Upper lobe of left lung (tissue), 6 donors: ENCODE data around the gene BTBD7. TPM values are rescaled to one million over a fixed set of nuclear protein-coding genes. Genes with fewer than 3 reads are reported as not detected.

Source experiments
- ATAC-seq, 2 donors: fragments of 200-7000 bp; cut with Tn5 transposase; one replicate each; pipeline ENCODE4 v1.9.1; 2022; ENCODE audit warnings: mild to moderate bottlenecking in 2 of 2, moderate library complexity in 2 of 2; ENCODE audit not compliant: low FRiP score in 2 of 2
- DNase-seq, 2 donors: peaks; one replicate each; pipeline ENCODE4 v3.0.0-alpha.2; 2019 to 2020
- H3K27ac ChIP-seq, 4 donors: fragments of 200-600 bp; sonication (generic); one replicate each; pipeline ENCODE4 v1.5.1; 2016 to 2019
- H3K27me3 ChIP-seq, 4 donors: fragments of 200-600 bp; sonication (generic); one replicate each; pipeline ENCODE4 v1.5.1; 2017 to 2019
- H3K36me3 ChIP-seq, 4 donors: fragments of 200-600 bp; sonication (generic); one replicate each; pipeline ENCODE4 v1.5.1; 2016 to 2019
- H3K4me1 ChIP-seq, 4 donors: fragments of 200-600 bp; sonication (generic); one replicate each; pipeline ENCODE4 v1.5.1; 2018 to 2019
- H3K4me3 ChIP-seq, 4 donors: fragments of 200-600 bp; sonication (generic); one replicate each; pipeline ENCODE4 v1.5.1; 2017 to 2019; ENCODE audit warnings: mild to moderate bottlenecking in 2 of 4, moderate library complexity in 1 of 4
- H3K9me3 ChIP-seq, 4 donors: fragments of 200-600 bp; sonication (generic); one replicate each; pipeline ENCODE4 v1.5.1; 2018 to 2019
- CTCF ChIP-seq, 6 experiments: fragments of 450-650 bp in 4 of 6; fragments of 200-600 bp in 2 of 6; sonication (generic) in 2 of 6; IDR thresholded peaks; one replicate each; pipeline ENCODE4 v1.5.1; 2016 to 2019; ENCODE audit warnings: antibody characterized with exemption in 6 of 6
- EP300 ChIP-seq, 4 donors: sonication (generic); formaldehyde crosslinking; IDR thresholded peaks; one replicate each; pipeline ENCODE4 v1.5.1; 2017; ENCODE audit warnings: antibody characterized with exemption in 4 of 4, control low read depth in 2 of 4
- POLR2A ChIP-seq, 4 donors: fragments of 450-650 bp; IDR thresholded peaks; one replicate each; pipeline ENCODE4 v1.5.1; 2016 to 2017; ENCODE audit warnings: antibody characterized with exemption in 4 of 4, mild to moderate bottlenecking in 2 of 4
- POLR2AphosphoS5 ChIP-seq, 2 donors: sonication (generic); formaldehyde crosslinking; IDR thresholded peaks; one replicate each; pipeline ENCODE4 v1.5.1; 2017; ENCODE audit warnings: antibody characterized with exemption in 2 of 2
- WGBS, 2 donors: methylation state at CpG; one replicate each; pipeline ENCODE4 v1.1.5; 2017 to 2018; 5-methylcytosine and 5-hydroxymethylcytosine counted together
- total RNA-seq, 6 donors: library from RNA; depleted of rRNA in 4 of 6; stranded (reverse); fragments of >200 nt in 4 of 6; gene quantifications; one replicate each; pipeline versions ENCODE4 v1.1.0 to v1.2.1, GENCODE V29; 2016 to 2021
- donor health status: DM: no; HTN: no; CAD: no; lungs with moderate emphysema.
- donor health status: DM: no; HTN: yes; CAD: no; lungs with severe emphysema.

Gene BTBD7
- total RNA-seq, 6 donors from 2014 or later = 15.1 to 46.1 (median 36.9) TPM

- H3K27me3 ChIP-seq = no peaks in the 10 kb centered on the region
- no peak overlapping the region for H3K27ac ChIP-seq
- H3K4me3 ChIP-seq = no peak overlapping the region
- H3K4me1 ChIP-seq = peaks cover 11 to 32% (median 22%) of the 10 kb centered on the region in 4 donors
- H3K36me3 ChIP-seq = no peaks in the 10 kb centered on the region
- TF ChIP-seq CTCF (IDR thresholded peaks at IDR 0.05) (no peak), POLR2A (IDR thresholded peaks at IDR 0.05) (no peak), EP300 (IDR thresholded peaks at IDR 0.05) (no peak)
- no peaks in the 10 kb centered on the region for H3K9me3 ChIP-seq
- WGBS, 2 donors = 74 to 84% methylated on average over 6 of the region's 6 CpGs
- DNase-seq (no peak), ATAC-seq (no peak)
Measured at GRCh38 chr14:93305725-93306418, 27.0 kb downstream of the BTBD7 start.

GRCh38 chr14:93304771-93305170 is 28.1 kb downstream of the BTBD7 start:
- DNase-seq (no peak), ATAC-seq (no peak)
- no peak overlapping the region for H3K4me3 ChIP-seq
- WGBS, 2 donors = 92 to 100% methylated on average over 1 of the region's 1 CpG
- H3K27me3 ChIP-seq = no peaks in the 10 kb centered on the region
- no peaks in the 10 kb centered on the region for H3K36me3 ChIP-seq
- no peaks in the 10 kb centered on the region for H3K9me3 ChIP-seq
- H3K27ac ChIP-seq = no peak overlapping the region
- peaks cover 14 to 33% (median 21%) of the 10 kb centered on the region in 4 donors for H3K4me1 ChIP-seq
- TF ChIP-seq POLR2A (IDR thresholded peaks at IDR 0.05) (no peak), EP300 (IDR thresholded peaks at IDR 0.05) (no peak), POLR2AphosphoS5 (IDR thresholded peaks at IDR 0.05) (no peak), CTCF (IDR thresholded peaks at IDR 0.05) (no peak)

DNA sequence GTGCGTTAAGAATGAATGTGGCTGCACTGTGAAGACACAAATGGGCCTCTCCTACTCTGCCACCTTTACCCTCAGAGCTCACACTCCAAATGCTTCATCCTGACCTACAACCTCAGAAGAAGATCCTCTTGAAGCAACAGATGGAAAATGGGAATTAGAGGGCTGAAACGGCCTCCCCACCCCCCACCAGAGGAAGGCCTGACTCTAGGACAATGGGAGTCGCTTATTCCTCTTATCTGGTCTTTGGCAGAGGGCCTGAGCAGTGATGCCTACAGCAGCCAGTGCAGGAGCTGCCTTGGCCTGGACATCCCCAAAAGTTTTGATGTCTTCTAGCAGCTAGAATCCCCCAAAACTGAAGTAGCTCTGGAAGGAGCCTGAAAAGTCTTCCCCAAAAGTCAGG is 29.2 kb downstream of the BTBD7 start:
- H3K4me1 ChIP-seq = peaks cover 21 to 40% (median 27%) of the 10 kb centered on the region in 4 donors
- WGBS, 2 donors = 64 to 74% methylated on average over 3 of the region's 3 CpGs

DNA sequence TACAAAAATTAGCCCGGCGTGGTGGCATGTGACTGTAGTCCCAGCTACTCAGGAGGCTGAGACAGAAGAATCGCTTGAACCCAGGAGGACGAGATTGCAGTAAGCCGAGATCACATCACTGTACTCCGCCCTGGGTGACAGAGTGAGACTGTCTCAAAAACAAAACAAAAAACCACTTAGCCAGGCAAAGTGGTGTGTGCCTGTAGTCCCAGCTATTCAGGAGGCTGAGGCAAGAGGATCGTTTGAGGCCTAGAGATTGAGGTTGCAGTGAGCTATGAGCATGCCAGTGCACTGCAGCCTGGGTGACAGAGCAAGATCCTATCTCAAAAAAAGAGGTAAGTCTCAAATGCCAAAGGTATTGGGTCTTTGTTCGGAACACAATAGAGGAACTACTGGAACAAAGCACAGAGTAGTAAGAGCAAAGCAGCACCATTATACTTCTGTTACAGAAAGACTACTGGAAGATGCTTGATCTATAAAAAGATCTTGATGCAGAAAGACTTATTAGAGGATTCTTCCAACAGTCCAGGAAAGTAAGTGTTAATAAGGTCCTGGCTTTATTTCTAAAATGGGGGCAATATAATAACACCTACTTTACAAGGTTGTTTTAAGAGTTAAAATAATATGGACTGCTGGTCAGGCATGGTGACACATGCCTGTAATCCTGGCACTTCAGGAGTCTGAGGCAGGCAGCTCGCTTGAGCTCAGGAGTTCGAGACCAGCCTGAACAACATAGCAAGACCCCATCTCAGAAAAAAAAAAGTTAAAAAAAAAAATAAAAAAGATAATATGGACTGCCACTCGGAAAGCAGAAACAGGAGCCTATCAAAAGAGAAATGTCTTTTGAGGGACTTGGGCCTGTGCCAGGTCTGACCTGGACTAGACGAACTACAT is 29.9 kb downstream of the BTBD7 start:
- no peak overlapping the region for H3K27ac ChIP-seq
- H3K4me3 ChIP-seq = no peak overlapping the region
- DNase-seq = no peak
- H3K9me3 ChIP-seq = no peaks in the 10 kb centered on the region
- no peaks in the 10 kb centered on the region for H3K36me3 ChIP-seq
- 90 to 94% methylated on average over 12 of the region's 12 CpGs for WGBS, 2 donors
- ATAC-seq = no peak
- H3K27me3 ChIP-seq = no peaks in the 10 kb centered on the region
- TF ChIP-seq POLR2A (IDR thresholded peaks at IDR 0.05) = no peak
- no peak for TF ChIP-seq CTCF (IDR thresholded peaks at IDR 0.05)
- no peak for TF ChIP-seq POLR2AphosphoS5 (IDR thresholded peaks at IDR 0.05)
- peaks cover 21 to 46% (median 27%) of the 10 kb centered on the region in 4 donors for H3K4me1 ChIP-seq

More for the DNA sequence above, 29.2 kb downstream of the BTBD7 start:
- no peak for DNase-seq
- no peaks in the 10 kb centered on the region for H3K9me3 ChIP-seq
- H3K27ac ChIP-seq = no peak overlapping the region
- no peak overlapping the region for H3K4me3 ChIP-seq
- H3K36me3 ChIP-seq = no peaks in the 10 kb centered on the region
- TF ChIP-seq CTCF (IDR thresholded peaks at IDR 0.05) = no peak
- TF ChIP-seq EP300 (IDR thresholded peaks at IDR 0.05) = no peak
- no peak for TF ChIP-seq POLR2A (IDR thresholded peaks at IDR 0.05)
- no peak for TF ChIP-seq POLR2AphosphoS5 (IDR thresholded peaks at IDR 0.05)
- H3K27me3 ChIP-seq = no peaks in the 10 kb centered on the region
- peak in 1 of 2 donors; percentile 54 for ATAC-seq
